ENCODE measurements around the gene SOX6.

SOX6 gene

DNA sequence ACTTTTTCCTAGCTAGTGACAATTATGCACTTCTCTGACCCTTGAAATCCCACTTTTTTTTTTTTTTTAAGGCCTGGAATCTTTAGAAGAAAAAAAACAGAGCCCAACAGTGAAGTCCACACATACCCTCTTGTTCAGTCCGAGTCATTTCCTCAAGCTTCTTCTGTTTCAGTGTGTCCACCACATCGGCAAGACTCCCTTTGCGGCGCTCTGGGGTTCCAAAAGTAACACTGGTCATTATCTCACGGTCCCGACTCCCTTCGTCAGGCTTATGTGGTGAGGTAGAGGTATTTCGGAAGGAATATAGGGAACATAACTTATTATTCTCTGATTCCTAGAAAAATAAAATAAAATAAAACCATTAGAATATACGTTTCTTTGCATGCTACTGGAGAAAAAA, 38.0 kb downstream of the SOX6 start:
- ChIA-PET POLR2A (interaction anchor here (0.6 kb wide), 2 partner anchors 38 to 1108 kb away, joined by 3 to 4 read pairs; no protein-coding TSS in a partner anchor), CTCF (interaction anchor here (0.6 kb wide), 1 partner anchor 114 kb away, joined by 3 read pairs; no protein-coding TSS in a partner anchor)
- H3K36me3 ChIP-seq (ENCODE audit: control insufficient read depth in 4 of 4, insufficient read depth in 4 of 4, low read length in 3 of 4) = no peaks in the 10 kb centered on the region
- WGBS (ENCODE audit: insufficient coverage) = no CpG with 5 or more reads among the region's 9 CpGs
- no peak overlapping the region for H3K4me3 ChIP-seq (ENCODE audit: control insufficient read depth in 1 of 7, extremely low read depth in 1 of 7, insufficient read depth in 4 of 7, low read depth in 2 of 7, low read length in 6 of 7)
- H3K27me3 ChIP-seq (replicated peaks in 2 of 5; ENCODE audit: control insufficient read depth in 4 of 5, insufficient read depth in 5 of 5, low read length in 4 of 5) = no peaks in the 10 kb centered on the region
- no peak for DNase-seq
- H3K4me1 ChIP-seq (ENCODE audit: control extremely low read depth in 1 of 4, control insufficient read depth in 4 of 4, insufficient read depth in 4 of 4, low read length in 3 of 4) = no peaks in the 10 kb centered on the region
- no peak overlapping the region for H3K27ac ChIP-seq (ENCODE audit: insufficient read depth in 1 of 2, low read depth in 1 of 2, low read length in 2 of 2, poor library complexity in 1 of 2, severe bottlenecking in 2 of 2)
- H3K9me3 ChIP-seq (ENCODE audit: control extremely low read depth in 1 of 5, control insufficient read depth in 4 of 5, insufficient read depth in 2 of 5, low read depth in 1 of 5, low read length in 4 of 5) = no peaks in the 10 kb centered on the region

GRCh38 chr11:16317712-16318111, 38.6 kb downstream of the SOX6 start:
- H3K27ac ChIP-seq (ENCODE audit: insufficient read depth in 1 of 2, low read depth in 1 of 2, low read length in 2 of 2, poor library complexity in 1 of 2, severe bottlenecking in 2 of 2) = no peak overlapping the region
- CTCF ChIA-PET = interaction anchor here (0.6 kb wide), 1 partner anchor 115 kb away, joined by 3 read pairs; no protein-coding TSS in a partner anchor
- no peaks in the 10 kb centered on the region for H3K36me3 ChIP-seq (ENCODE audit: control insufficient read depth in 4 of 4, insufficient read depth in 4 of 4, low read length in 3 of 4)
- H3K27me3 ChIP-seq (replicated peaks in 2 of 5; ENCODE audit: control insufficient read depth in 4 of 5, insufficient read depth in 5 of 5, low read length in 4 of 5) = no peaks in the 10 kb centered on the region
- no peak for DNase-seq
- H3K9me3 ChIP-seq (ENCODE audit: control extremely low read depth in 1 of 5, control insufficient read depth in 4 of 5, insufficient read depth in 2 of 5, low read depth in 1 of 5, low read length in 4 of 5) = no peaks in the 10 kb centered on the region
- no peaks in the 10 kb centered on the region for H3K4me1 ChIP-seq (ENCODE audit: control extremely low read depth in 1 of 4, control insufficient read depth in 4 of 4, insufficient read depth in 4 of 4, low read length in 3 of 4)
- WGBS (ENCODE audit: insufficient coverage) = no CpG with 5 or more reads among the region's 1 CpG
- no peak overlapping the region for H3K4me3 ChIP-seq (ENCODE audit: control insufficient read depth in 1 of 7, extremely low read depth in 1 of 7, insufficient read depth in 4 of 7, low read depth in 2 of 7, low read length in 6 of 7)
- POLR2A ChIA-PET = interaction anchor here (0.6 kb wide), 1 partner anchor 1108 kb away, joined by 3 read pairs; no protein-coding TSS in a partner anchor

GRCh38 chr11:16313846-16314245, 42.5 kb downstream of the SOX6 start:
- 15% methylated on average over 1 of the region's 1 CpG for WGBS (ENCODE audit: insufficient coverage)
- no peaks in the 10 kb centered on the region for H3K4me1 ChIP-seq (ENCODE audit: control extremely low read depth in 1 of 4, control insufficient read depth in 4 of 4, insufficient read depth in 4 of 4, low read length in 3 of 4)
- ChIA-PET POLR2A (no interaction called here), CTCF (no interaction called here)
- no peaks in the 10 kb centered on the region for H3K27me3 ChIP-seq (replicated peaks in 2 of 5; ENCODE audit: control insufficient read depth in 4 of 5, insufficient read depth in 5 of 5, low read length in 4 of 5)
- no peak for DNase-seq
- H3K36me3 ChIP-seq (ENCODE audit: control insufficient read depth in 4 of 4, insufficient read depth in 4 of 4, low read length in 3 of 4) = no peaks in the 10 kb centered on the region
- no peaks in the 10 kb centered on the region for H3K9me3 ChIP-seq (ENCODE audit: control extremely low read depth in 1 of 5, control insufficient read depth in 4 of 5, insufficient read depth in 2 of 5, low read depth in 1 of 5, low read length in 4 of 5)
- no peak overlapping the region for H3K4me3 ChIP-seq (ENCODE audit: control insufficient read depth in 1 of 7, extremely low read depth in 1 of 7, insufficient read depth in 4 of 7, low read depth in 2 of 7, low read length in 6 of 7)
- no peak overlapping the region for H3K27ac ChIP-seq (ENCODE audit: insufficient read depth in 1 of 2, low read depth in 1 of 2, low read length in 2 of 2, poor library complexity in 1 of 2, severe bottlenecking in 2 of 2)

GRCh38 chr11:16312233-16312765, 44.0 kb downstream of the SOX6 start:
- POLR2A ChIA-PET = no interaction called here
- WGBS (ENCODE audit: insufficient coverage) = 100% methylated on average over 2 of the region's 3 CpGs
- Histone ChIP-seq H3K9me3 (ENCODE audit: control extremely low read depth in 1 of 5, control insufficient read depth in 4 of 5, insufficient read depth in 2 of 5, low read depth in 1 of 5, low read length in 4 of 5) (no peaks in the 10 kb centered on the region), H3K4me1 (ENCODE audit: control extremely low read depth in 1 of 4, control insufficient read depth in 4 of 4, insufficient read depth in 4 of 4, low read length in 3 of 4) (no peaks in the 10 kb centered on the region), H3K27ac (ENCODE audit: insufficient read depth in 1 of 2, low read depth in 1 of 2, low read length in 2 of 2, poor library complexity in 1 of 2, severe bottlenecking in 2 of 2) (no peak overlapping the region), H3K36me3 (ENCODE audit: control insufficient read depth in 4 of 4, insufficient read depth in 4 of 4, low read length in 3 of 4) (no peaks in the 10 kb centered on the region), H3K4me3 (ENCODE audit: control insufficient read depth in 1 of 7, extremely low read depth in 1 of 7, insufficient read depth in 4 of 7, low read depth in 2 of 7, low read length in 6 of 7) (no peak overlapping the region), H3K27me3 (replicated peaks in 2 of 5; ENCODE audit: control insufficient read depth in 4 of 5, insufficient read depth in 5 of 5, low read length in 4 of 5) (no peaks in the 10 kb centered on the region)
- CTCF ChIA-PET = interaction anchor here (1.9 kb wide), 1 partner anchor 36 kb away, joined by 5 read pairs; no protein-coding TSS in a partner anchor
- no peak for DNase-seq

- no peaks in the 10 kb centered on the region for H3K27me3 ChIP-seq (replicated peaks in 2 of 5; ENCODE audit: control insufficient read depth in 4 of 5, insufficient read depth in 5 of 5, low read length in 4 of 5)
- POLR2A ChIA-PET = no interaction called here
- no peak overlapping the region for H3K4me3 ChIP-seq (ENCODE audit: control insufficient read depth in 1 of 7, extremely low read depth in 1 of 7, insufficient read depth in 4 of 7, low read depth in 2 of 7, low read length in 6 of 7)
- no peaks in the 10 kb centered on the region for H3K4me1 ChIP-seq (ENCODE audit: control extremely low read depth in 1 of 4, control insufficient read depth in 4 of 4, insufficient read depth in 4 of 4, low read length in 3 of 4)
- no peak overlapping the region for H3K27ac ChIP-seq (ENCODE audit: insufficient read depth in 1 of 2, low read depth in 1 of 2, low read length in 2 of 2, poor library complexity in 1 of 2, severe bottlenecking in 2 of 2)
- no peaks in the 10 kb centered on the region for H3K36me3 ChIP-seq (ENCODE audit: control insufficient read depth in 4 of 4, insufficient read depth in 4 of 4, low read length in 3 of 4)
- CTCF ChIA-PET = interaction anchor here (1.9 kb wide), 1 partner anchor 36 kb away, joined by 5 read pairs; no protein-coding TSS in a partner anchor
- no peaks in the 10 kb centered on the region for H3K9me3 ChIP-seq (ENCODE audit: control extremely low read depth in 1 of 5, control insufficient read depth in 4 of 5, insufficient read depth in 2 of 5, low read depth in 1 of 5, low read length in 4 of 5)
- no peak for DNase-seq
Measured at GRCh38 chr11:16311831-16312230, 44.5 kb downstream of the SOX6 start.

- H3K4me3 ChIP-seq (ENCODE audit: control insufficient read depth in 1 of 7, extremely low read depth in 1 of 7, insufficient read depth in 4 of 7, low read depth in 2 of 7, low read length in 6 of 7) = no peak overlapping the region
- no peaks in the 10 kb centered on the region for H3K9me3 ChIP-seq (ENCODE audit: control extremely low read depth in 1 of 5, control insufficient read depth in 4 of 5, insufficient read depth in 2 of 5, low read depth in 1 of 5, low read length in 4 of 5)
- no peaks in the 10 kb centered on the region for H3K36me3 ChIP-seq (ENCODE audit: control insufficient read depth in 4 of 4, insufficient read depth in 4 of 4, low read length in 3 of 4)
- ChIA-PET POLR2A (no interaction called here), CTCF (no interaction called here)
- no peak for DNase-seq
- H3K27ac ChIP-seq (ENCODE audit: insufficient read depth in 1 of 2, low read depth in 1 of 2, low read length in 2 of 2, poor library complexity in 1 of 2, severe bottlenecking in 2 of 2) = no peak overlapping the region
- H3K27me3 ChIP-seq (replicated peaks in 2 of 5; ENCODE audit: control insufficient read depth in 4 of 5, insufficient read depth in 5 of 5, low read length in 4 of 5) = no peaks in the 10 kb centered on the region
- H3K4me1 ChIP-seq (ENCODE audit: control extremely low read depth in 1 of 4, control insufficient read depth in 4 of 4, insufficient read depth in 4 of 4, low read length in 3 of 4) = no peaks in the 10 kb centered on the region
Measured at GRCh38 chr11:16310943-16311342, 45.4 kb downstream of the SOX6 start.

- POLR2A ChIA-PET = no interaction called here
- CTCF ChIA-PET = no interaction called here
- DNase-seq = no peak
- no peak overlapping the region for H3K27ac ChIP-seq (ENCODE audit: insufficient read depth in 1 of 2, low read depth in 1 of 2, low read length in 2 of 2, poor library complexity in 1 of 2, severe bottlenecking in 2 of 2)
- no peaks in the 10 kb centered on the region for H3K4me1 ChIP-seq (ENCODE audit: control extremely low read depth in 1 of 4, control insufficient read depth in 4 of 4, insufficient read depth in 4 of 4, low read length in 3 of 4)
- no peaks in the 10 kb centered on the region for H3K9me3 ChIP-seq (ENCODE audit: control extremely low read depth in 1 of 5, control insufficient read depth in 4 of 5, insufficient read depth in 2 of 5, low read depth in 1 of 5, low read length in 4 of 5)
- no CpG with 5 or more reads among the region's 2 CpGs for WGBS (ENCODE audit: insufficient coverage)
- no peaks in the 10 kb centered on the region for H3K27me3 ChIP-seq (replicated peaks in 2 of 5; ENCODE audit: control insufficient read depth in 4 of 5, insufficient read depth in 5 of 5, low read length in 4 of 5)
- H3K36me3 ChIP-seq (ENCODE audit: control insufficient read depth in 4 of 4, insufficient read depth in 4 of 4, low read length in 3 of 4) = no peaks in the 10 kb centered on the region
- H3K4me3 ChIP-seq (ENCODE audit: control insufficient read depth in 1 of 7, extremely low read depth in 1 of 7, insufficient read depth in 4 of 7, low read depth in 2 of 7, low read length in 6 of 7) = no peak overlapping the region
Measured at GRCh38 chr11:16309226-16309625, 47.1 kb downstream of the SOX6 start.
